A549 treated with Hydrocortisone at 1 μM for 4 hours (cell line): ENCODE data around the gene OR9I1. TPM values are rescaled to one million over a fixed set of nuclear protein-coding genes. Genes with fewer than 3 reads are reported as not detected.

ENCODE experiments used
- total RNA-seq: library from RNA; stranded (reverse); fragments of 200-300 nt; extraction: Qiagen RNA extraction; gene quantifications from 5 replicates; pipeline ENCODE4 v1.2.3, GENCODE V29; 2022

Gene OR9I1
- total RNA-seq: not detected in 5 replicates

GRCh38 chr11:58125469-58125868, at the start of gene OR9I1:
Gene OR9I1, minus strand, starts transcription at chr11:58125530. Its CDS starts 6,086 bp downstream, at chr11:58119444.

Other genes with a start within 250 kb of the OR9I1 start
- gene OR9Q1, start 101.6 kb downstream of the OR9I1 start, total RNA-seq: not detected in 5 replicates
- gene OR6Q1, start 94.6 kb downstream of the OR9I1 start, total RNA-seq: not detected in 5 replicates
- not detected in 5 replicates for gene OR9Q2, start 63.5 kb upstream of the OR9I1 start, total RNA-seq
- not detected in 5 replicates for gene OR1S2, start 78.6 kb upstream of the OR9I1 start, total RNA-seq
- not detected in 5 replicates for gene OR1S1, start 87.2 kb upstream of the OR9I1 start, total RNA-seq
- gene OR10Q1, start 103.4 kb upstream of the OR9I1 start, total RNA-seq: not detected in 5 replicates
- not detected in 5 replicates for gene OR10W1, start 142.7 kb upstream of the OR9I1 start, total RNA-seq
- gene OR5B17, start 233.5 kb upstream of the OR9I1 start, total RNA-seq: not detected in 5 replicates